CD4-positive, alpha-beta memory T cell (primary cell): Measurements from ENCODE around the gene QRICH1. TPM values are rescaled to one million over a fixed set of nuclear protein-coding genes. Genes with fewer than 3 reads are reported as not detected.

ENCODE experiments used
- CTCF ChIA-PET: fragments of 350-600 bp; sonication (Branson Sonifier 250); formaldehyde crosslinking; loops from one replicate; lab custom pipeline; 2021; ENCODE audit warnings: inconsistent platforms; ENCODE audit not compliant: partially characterized antibody; lab: Charles Lee
- POLR2A ChIA-PET: fragments of 350-600 bp; sonication (Branson Sonifier 250); formaldehyde crosslinking; loops from one replicate; lab custom pipeline; 2021; ENCODE audit not compliant: partially characterized antibody; lab: Charles Lee
- DNase-seq, 5 donors: peaks; one replicate each; pipeline versions ENCODE4 v3.0.0 to v3.0.0-alpha.2; 2020 to 2022; ENCODE audit warnings: mixed read lengths in 1 of 5
- H3K27ac ChIP-seq: one replicate; pipeline ENCODE4 v1.7.0; 2013; ENCODE audit warnings: low read depth, low read length
- H3K27me3 ChIP-seq: 2 replicates; pipeline ENCODE4 v1.7.0; 2013; ENCODE audit warnings: mild to moderate bottlenecking, low read length, moderate library complexity; ENCODE audit not compliant: insufficient read depth
- H3K36me3 ChIP-seq: 2 replicates; pipeline ENCODE4 v1.7.0; 2013; ENCODE audit warnings: mild to moderate bottlenecking, low read length, moderate library complexity; ENCODE audit not compliant: insufficient read depth
- H3K4me1 ChIP-seq: 2 replicates; pipeline ENCODE4 v1.7.0; 2013; ENCODE audit warnings: mild to moderate bottlenecking, low read length, moderate library complexity; ENCODE audit not compliant: insufficient read depth
- H3K4me3 ChIP-seq, 2 donors: one replicate each; pipeline ENCODE4 v1.7.0; 2013; ENCODE audit warnings: low read length in 2 of 2, mild to moderate bottlenecking in 1 of 2
- H3K9me3 ChIP-seq, 2 donors: one replicate each; pipeline ENCODE4 v1.7.0; 2013; ENCODE audit warnings: low read length in 2 of 2, control low read depth in 1 of 2; ENCODE audit not compliant: control insufficient read depth in 1 of 2
- H3K27ac Mint-ChIP-seq, 7 donors: one replicate each; pipeline ENCODE4 v1.8.0; 2020 to 2021; ENCODE audit warnings: mixed read lengths in 7 of 7, mild to moderate bottlenecking in 6 of 7, inconsistent platforms in 3 of 7, moderate library complexity in 3 of 7
- H3K27me3 Mint-ChIP-seq, 2 donors: one replicate each; pipeline ENCODE4 v1.8.0; 2020 to 2021; ENCODE audit warnings: mixed read lengths in 2 of 2
- H3K36me3 Mint-ChIP-seq, 2 donors: one replicate each; pipeline ENCODE4 v1.8.0; 2020 to 2021; ENCODE audit warnings: mixed read lengths in 2 of 2, inconsistent platforms in 1 of 2, mild to moderate bottlenecking in 1 of 2
- H3K4me1 Mint-ChIP-seq, 4 donors: one replicate each; pipeline ENCODE4 v1.8.0; 2020 to 2021; ENCODE audit warnings: mixed read lengths in 4 of 4, mild to moderate bottlenecking in 1 of 4
- H3K4me3 Mint-ChIP-seq, 8 donors: one replicate each; pipeline ENCODE4 v1.8.0; 2020 to 2021; ENCODE audit warnings: mixed read lengths in 8 of 8, mild to moderate bottlenecking in 7 of 8, moderate library complexity in 6 of 8, inconsistent platforms in 3 of 8
- H3K9me3 Mint-ChIP-seq, 8 donors: one replicate each; pipeline ENCODE4 v1.8.0; 2020 to 2021; ENCODE audit warnings: mixed read lengths in 8 of 8, mild to moderate bottlenecking in 5 of 8, inconsistent platforms in 3 of 8, moderate library complexity in 1 of 8
- intact Hi-C: fragments of 100-400 bp; cut with micrococcal nuclease; formaldehyde crosslinking; loops from one replicate; pipeline ENCODE4 v1.15.1; 2023
- polyA plus RNA-seq, 2 donors: library from polyadenylated mRNA; unstranded; fragments of 300-500 nt; fragmentation: Illumina TruSeq; gene quantifications; one replicate each; pipeline ENCODE4 v1.2.3, GENCODE V29; 2021
- total RNA-seq, 2 experiments: library from RNA; stranded (reverse); gene quantifications; one replicate each; pipeline ENCODE4 v1.2.3, GENCODE V29; 2021

The QRICH1 gene
- total and polyA plus RNA-seq, 4 experiments from 2014 or later: 18.6 to 177 (median 102) TPM

- peak overlapping the region; percentile 88 to 95 (median 92) for H3K27ac Mint-ChIP-seq
- H3K4me3 Mint-ChIP-seq: peak overlapping the region; percentile 86 to 90 (median 89)
- no peaks in the 10 kb centered on the region for H3K27me3 ChIP-seq
- peak overlapping the region; percentile 45 to 94 for H3K4me3 ChIP-seq
- intact Hi-C loops: loop anchor here (1.0 to 2.0 kb wide), 4 partner anchors 16 to 51 kb away; partner anchors contain the start of genes KLHDC8B, QARS1 and QRICH1
- peaks cover 30% of the 10 kb centered on the region for H3K36me3 ChIP-seq
- peak overlapping the region; percentile 92 for H3K27ac ChIP-seq
- DNase-seq: peak in 2 of 5 donors; percentile 14 to 16
- peaks cover 23 to 26% of the 10 kb centered on the region in 2 donors for H3K36me3 Mint-ChIP-seq
- ChIA-PET POLR2A (interaction anchor here (1.0 to 5.9 kb wide), 15 partner anchors 10 to 820 kb away, joined by 4 to 105 read pairs (median 10); partner anchors contain the start of genes CCDC71, IMPDH2, IP6K2 and NDUFAF3), CTCF (interaction anchor here (1.0 to 3.2 kb wide), 7 partner anchors 10 to 132 kb away, joined by 3 to 24 read pairs (median 4); partner anchors contain the start of genes P4HTM, QRICH1 and WDR6)
- peaks cover 26% of the 10 kb centered on the region for H3K4me1 ChIP-seq
- peaks cover 7 to 35% (median 21%) of the 10 kb centered on the region in 4 donors for H3K4me1 Mint-ChIP-seq
- H3K9me3 Mint-ChIP-seq: no peaks in the 10 kb centered on the region
- no peaks in the 10 kb centered on the region for H3K27me3 Mint-ChIP-seq
- H3K9me3 ChIP-seq: no peaks in the 10 kb centered on the region
These were observed 26.2 kb upstream of the QRICH1 start for GRCh38 chr3:49120096-49120437.

- Histone ChIP-seq H3K27ac (peak overlapping the region; percentile 92), H3K27me3 (no peaks in the 10 kb centered on the region), H3K4me3 (peak overlapping the region; percentile 45 to 94), H3K36me3 (peaks cover 36% of the 10 kb centered on the region), H3K9me3 (no peaks in the 10 kb centered on the region), H3K4me1 (peaks cover 26% of the 10 kb centered on the region)
- intact Hi-C loops: no loop called here
- POLR2A ChIA-PET: interaction anchor here (2.0 to 5.9 kb wide), 4 partner anchors 13 to 402 kb away, joined by 10 to 105 read pairs (median 39); partner anchors contain the start of genes IP6K2, QARS1 and QRICH1
- CTCF ChIA-PET: interaction anchor here (1.0 to 3.2 kb wide), 3 partner anchors 9 to 131 kb away, joined by 3 to 24 read pairs (median 17); partner anchors contain the start of genes P4HTM and QRICH1
- no peaks in the 10 kb centered on the region for H3K27me3 Mint-ChIP-seq
- peak overlapping the region in 7 of 8 donors; percentile 86 to 90 (median 89) for H3K4me3 Mint-ChIP-seq
- H3K4me1 Mint-ChIP-seq: peaks cover 7 to 35% (median 22%) of the 10 kb centered on the region in 4 donors
- H3K36me3 Mint-ChIP-seq: peaks cover 25 to 31% of the 10 kb centered on the region in 2 donors
- peak overlapping the region; percentile 88 to 95 (median 92) for H3K27ac Mint-ChIP-seq
- no peak for DNase-seq
- no peaks in the 10 kb centered on the region for H3K9me3 Mint-ChIP-seq
These were observed 25.6 kb upstream of the QRICH1 start for GRCh38 chr3:49119439-49119838.

- peak overlapping the region in 6 of 8 donors; percentile 64 to 90 (median 90) for H3K4me3 Mint-ChIP-seq
These were observed 25.2 kb upstream of the QRICH1 start for GRCh38 chr3:49119036-49119435.

GRCh38 chr3:49112262-49112661 lies 18.4 kb upstream of the QRICH1 start:
- Histone ChIP-seq H3K4me1 (no peaks in the 10 kb centered on the region), H3K27ac (no peak overlapping the region), H3K9me3 (no peaks in the 10 kb centered on the region), H3K36me3 (peaks cover 75% of the 10 kb centered on the region), H3K27me3 (no peaks in the 10 kb centered on the region), H3K4me3 (no peak overlapping the region)
- intact Hi-C loops: no loop called here
- Mint-ChIP-seq H3K27me3 (no peaks in the 10 kb centered on the region), H3K36me3 (peaks cover 44 to 69% of the 10 kb centered on the region in 2 donors), H3K4me3 (no peak overlapping the region), H3K27ac (no peak overlapping the region), H3K4me1 (peaks cover 0 to 9% (median 3%) of the 10 kb centered on the region in 4 donors), H3K9me3 (no peaks in the 10 kb centered on the region)
- DNase-seq: peak in 1 of 5 donors; percentile 25
- ChIA-PET CTCF (no interaction called here), POLR2A (no interaction called here)

More at GRCh38 chr3:49119036-49119435, 25.2 kb upstream of the QRICH1 start:
- peak overlapping the region; percentile 92 for H3K27ac ChIP-seq
- CTCF ChIA-PET: interaction anchor here (3.2 kb wide), 2 partner anchors 26 to 131 kb away, joined by 17 to 24 read pairs; partner anchors contain the start of genes P4HTM and QRICH1
- no peaks in the 10 kb centered on the region for H3K27me3 Mint-ChIP-seq
- H3K27me3 ChIP-seq: no peaks in the 10 kb centered on the region
- no peak for DNase-seq
- POLR2A ChIA-PET: interaction anchor here (2.9 to 5.9 kb wide), 3 partner anchors 12 to 131 kb away, joined by 12 to 105 read pairs (median 66); partner anchors contain the start of genes QARS1 and QRICH1
- peaks cover 7 to 37% (median 22%) of the 10 kb centered on the region in 4 donors for H3K4me1 Mint-ChIP-seq
- peaks cover 29 to 35% of the 10 kb centered on the region in 2 donors for H3K36me3 Mint-ChIP-seq
- H3K4me1 ChIP-seq: peaks cover 26% of the 10 kb centered on the region
- H3K36me3 ChIP-seq: peaks cover 40% of the 10 kb centered on the region
- H3K9me3 ChIP-seq: no peaks in the 10 kb centered on the region
- intact Hi-C loops: no loop called here
- peak overlapping the region in 3 of 7 donors; percentile 47 to 93 (median 82) for H3K27ac Mint-ChIP-seq
- H3K4me3 ChIP-seq: no peak overlapping the region
- H3K9me3 Mint-ChIP-seq: no peaks in the 10 kb centered on the region

GRCh38 chr3:49111347-49111746 lies 17.5 kb upstream of the QRICH1 start:
- no peak overlapping the region for H3K4me3 ChIP-seq
- Mint-ChIP-seq H3K27ac (no peak overlapping the region), H3K36me3 (peaks cover 40 to 65% of the 10 kb centered on the region in 2 donors), H3K4me3 (no peak overlapping the region), H3K4me1 (peaks cover 0 to 9% (median 2%) of the 10 kb centered on the region in 4 donors), H3K9me3 (no peaks in the 10 kb centered on the region), H3K27me3 (no peaks in the 10 kb centered on the region)
- H3K36me3 ChIP-seq: peaks cover 66% of the 10 kb centered on the region
- intact Hi-C loops: no loop called here
- H3K9me3 ChIP-seq: no peaks in the 10 kb centered on the region
- ChIA-PET CTCF (interaction anchor here (1.4 kb wide), 1 partner anchor 9 kb away, joined by 3 read pairs; no protein-coding TSS in a partner anchor), POLR2A (interaction anchor here (1.5 to 9.7 kb wide), 2 partner anchors 10 to 18 kb away, joined by 8 to 66 read pairs; partner anchors contain the start of genes QRICH1 and USP19)
- H3K27me3 ChIP-seq: no peaks in the 10 kb centered on the region
- H3K27ac ChIP-seq: no peak overlapping the region
- H3K4me1 ChIP-seq: no peaks in the 10 kb centered on the region
- peak in 1 of 5 donors; percentile 32 for DNase-seq

GRCh38 chr3:49110780-49111179 lies 16.9 kb upstream of the QRICH1 start:
- Mint-ChIP-seq H3K9me3 (no peaks in the 10 kb centered on the region), H3K36me3 (peaks cover 35 to 59% of the 10 kb centered on the region in 2 donors), H3K4me3 (no peak overlapping the region), H3K4me1 (peaks cover 0 to 12% (median 3%) of the 10 kb centered on the region in 4 donors), H3K27me3 (no peaks in the 10 kb centered on the region), H3K27ac (no peak overlapping the region)
- ChIA-PET CTCF (interaction anchor here (1.0 to 1.4 kb wide), 2 partner anchors 9 to 123 kb away, joined by 3 read pairs; no protein-coding TSS in a partner anchor), POLR2A (interaction anchor here (1.5 to 9.7 kb wide), 2 partner anchors 11 to 17 kb away, joined by 8 to 66 read pairs; partner anchors contain the start of genes QRICH1 and USP19)
- no peaks in the 10 kb centered on the region for H3K27me3 ChIP-seq
- H3K4me3 ChIP-seq: no peak overlapping the region
- no peak for DNase-seq
- H3K4me1 ChIP-seq: no peaks in the 10 kb centered on the region
- intact Hi-C loops: no loop called here
- peaks cover 61% of the 10 kb centered on the region for H3K36me3 ChIP-seq
- no peak overlapping the region for H3K27ac ChIP-seq
- no peaks in the 10 kb centered on the region for H3K9me3 ChIP-seq

- H3K4me1 Mint-ChIP-seq: peaks cover 12 to 28% (median 21%) of the 10 kb centered on the region in 4 donors
- H3K36me3 Mint-ChIP-seq: peaks cover 19 to 48% of the 10 kb centered on the region in 2 donors
- no peaks in the 10 kb centered on the region for H3K27me3 Mint-ChIP-seq
- H3K27ac ChIP-seq: no peak overlapping the region
- H3K27ac Mint-ChIP-seq: no peak overlapping the region
- no peaks in the 10 kb centered on the region for H3K27me3 ChIP-seq
- H3K36me3 ChIP-seq: peaks cover 38% of the 10 kb centered on the region
- DNase-seq: peak in 1 of 5 donors; percentile 26
- H3K4me1 ChIP-seq: peaks cover 16% of the 10 kb centered on the region
- intact Hi-C loops: no loop called here
- no peaks in the 10 kb centered on the region for H3K9me3 ChIP-seq
- CTCF ChIA-PET: interaction anchor here (1.7 kb wide), 1 partner anchor 63 kb away, joined by 5 read pairs; the partner anchor contains the start of gene KLHDC8B
- H3K9me3 Mint-ChIP-seq: no peaks in the 10 kb centered on the region
- H3K4me3 Mint-ChIP-seq: no peak overlapping the region
- H3K4me3 ChIP-seq: no peak overlapping the region
- POLR2A ChIA-PET: interaction anchor here (1.6 to 9.7 kb wide), 3 partner anchors 13 to 15 kb away, joined by 8 to 122 read pairs (median 66); partner anchors contain the start of genes QRICH1 and USP19
These were observed 14.5 kb upstream of the QRICH1 start for GRCh38 chr3:49108346-49108745.
